Measurements from ENCODE around the gene HSPB8.

DNA sequence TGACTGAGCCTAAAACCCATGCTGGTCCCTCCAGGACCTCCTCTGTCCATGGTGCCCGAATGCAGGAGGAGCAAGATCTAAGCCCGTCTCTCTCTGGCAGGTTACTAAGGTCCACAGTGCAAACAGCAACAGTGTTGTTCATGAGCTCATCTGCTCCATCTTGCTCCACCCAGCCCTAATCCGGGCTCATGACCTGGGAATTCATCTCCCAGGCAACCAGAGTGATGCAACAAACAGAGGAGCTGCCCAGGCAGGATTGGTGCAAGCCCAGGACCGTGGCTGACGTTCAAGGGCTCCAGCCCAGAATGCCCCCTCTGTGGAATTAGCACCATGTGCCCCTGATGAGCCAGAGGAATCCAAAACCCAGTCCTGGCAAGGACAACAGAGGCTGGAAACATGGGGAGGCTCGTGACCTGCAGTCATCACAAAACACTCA is 29.9 kb downstream of the HSPB8 start:
- TF ChIP-seq POLR2AphosphoS5 (IDR thresholded peaks at IDR 0.05; ENCODE audit: low read depth, low read length) (no peak), YY1 (IDR thresholded peaks at IDR 0.05; ENCODE audit: low read depth) (no peak), SMC3 (IDR thresholded peaks at IDR 0.05; ENCODE audit: low read depth, low read length) (no peak), RCOR1 (IDR thresholded peaks at IDR 0.05; ENCODE audit: low read length) (no peak)
- TF ChIP-seq, protein P1, sequence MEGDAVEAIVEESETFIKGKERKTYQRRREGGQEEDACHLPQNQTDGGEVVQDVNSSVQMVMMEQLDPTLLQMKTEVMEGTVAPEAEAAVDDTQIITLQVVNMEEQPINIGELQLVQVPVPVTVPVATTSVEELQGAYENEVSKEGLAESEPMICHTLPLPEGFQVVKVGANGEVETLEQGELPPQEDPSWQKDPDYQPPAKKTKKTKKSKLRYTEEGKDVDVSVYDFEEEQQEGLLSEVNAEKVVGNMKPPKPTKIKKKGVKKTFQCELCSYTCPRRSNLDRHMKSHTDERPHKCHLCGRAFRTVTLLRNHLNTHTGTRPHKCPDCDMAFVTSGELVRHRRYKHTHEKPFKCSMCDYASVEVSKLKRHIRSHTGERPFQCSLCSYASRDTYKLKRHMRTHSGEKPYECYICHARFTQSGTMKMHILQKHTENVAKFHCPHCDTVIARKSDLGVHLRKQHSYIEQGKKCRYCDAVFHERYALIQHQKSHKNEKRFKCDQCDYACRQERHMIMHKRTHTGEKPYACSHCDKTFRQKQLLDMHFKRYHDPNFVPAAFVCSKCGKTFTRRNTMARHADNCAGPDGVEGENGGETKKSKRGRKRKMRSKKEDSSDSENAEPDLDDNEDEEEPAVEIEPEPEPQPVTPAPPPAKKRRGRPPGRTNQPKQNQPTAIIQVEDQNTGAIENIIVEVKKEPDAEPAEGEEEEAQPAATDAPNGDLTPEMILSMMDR (IDR thresholded peaks at IDR 0.05): no peak

Measured in SK-N-SH (cell line).